Limb (tissue), 2 donors: ENCODE results near the gene PSME3IP1.

ENCODE experiments used
- DNase-seq, 2 donors: peaks; one replicate each; pipeline ENCODE4 v3.0.0-alpha.2; 2016; ENCODE audit errors: extremely low spot score in 2 of 2

The PSME3IP1 gene

DNA sequence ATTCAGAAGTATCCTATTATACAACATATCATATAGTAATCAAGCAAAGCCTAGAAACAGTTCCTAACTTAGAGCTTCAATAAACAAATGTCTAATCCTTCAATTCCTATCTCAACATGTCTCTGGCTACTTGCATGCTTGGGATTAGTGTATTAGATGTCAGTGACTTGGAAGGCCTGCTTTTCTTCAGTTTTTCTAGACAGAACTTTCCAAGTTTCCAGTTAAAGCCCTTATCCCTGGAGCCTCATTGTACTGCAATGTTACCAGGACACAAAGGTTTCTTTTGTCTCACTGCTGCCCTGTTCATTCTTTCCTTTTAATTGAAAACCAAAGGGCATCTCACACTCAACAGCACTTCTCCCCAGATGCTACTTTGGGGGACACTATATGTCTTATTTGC is 16.5 kb downstream of the PSME3IP1 start:
- no peak for DNase-seq

GRCh38 chr16:57167953-57168352 is 17.9 kb downstream of the PSME3IP1 start:
- peak in 1 of 2 donors; percentile 74 for DNase-seq

- no peak for DNase-seq
Measured at GRCh38 chr16:57167538-57167937, 18.3 kb downstream of the PSME3IP1 start.

DNA sequence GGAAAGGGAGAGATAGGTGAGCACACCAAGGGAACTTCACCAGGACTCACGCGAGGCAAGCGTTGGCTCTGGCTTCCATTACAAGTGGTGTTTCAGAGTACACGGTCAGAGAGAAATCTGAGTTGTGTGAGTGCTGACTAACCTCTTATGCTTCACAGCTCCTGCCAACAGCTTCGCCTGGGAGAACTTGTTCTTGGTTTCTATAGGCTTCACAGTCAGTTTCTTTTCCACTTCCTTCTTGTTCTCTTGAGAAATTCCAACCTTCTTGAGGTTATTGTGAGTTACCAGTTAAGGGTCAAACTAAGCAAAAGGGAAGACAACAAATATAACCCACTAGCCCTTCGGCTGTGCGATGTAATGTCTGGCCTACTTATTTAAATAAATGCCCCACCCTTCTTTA is 18.9 kb downstream of the PSME3IP1 start:
- no peak for DNase-seq

- no peak for DNase-seq
Measured at GRCh38 chr16:57166451-57166850, 19.4 kb downstream of the PSME3IP1 start.

DNA sequence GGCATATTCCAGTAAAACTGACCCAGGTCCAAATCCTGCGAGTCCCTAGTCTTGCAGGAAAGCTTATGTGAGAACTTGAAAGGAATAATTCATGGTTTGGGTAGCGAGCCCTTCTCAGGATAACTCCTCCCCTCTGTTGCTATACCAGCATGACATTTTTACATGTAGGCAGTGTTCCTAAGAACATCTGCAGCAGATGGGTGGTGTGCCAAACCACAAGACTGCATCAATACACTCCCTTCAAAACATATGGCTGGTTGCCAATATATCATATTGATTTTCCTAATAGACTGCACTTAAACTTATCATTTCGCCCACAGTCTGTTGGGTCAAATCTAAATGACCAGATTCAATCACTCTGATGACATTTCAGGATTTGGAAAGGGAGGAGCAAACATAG is 19.9 kb downstream of the PSME3IP1 start:
- DNase-seq = no peak

DNA sequence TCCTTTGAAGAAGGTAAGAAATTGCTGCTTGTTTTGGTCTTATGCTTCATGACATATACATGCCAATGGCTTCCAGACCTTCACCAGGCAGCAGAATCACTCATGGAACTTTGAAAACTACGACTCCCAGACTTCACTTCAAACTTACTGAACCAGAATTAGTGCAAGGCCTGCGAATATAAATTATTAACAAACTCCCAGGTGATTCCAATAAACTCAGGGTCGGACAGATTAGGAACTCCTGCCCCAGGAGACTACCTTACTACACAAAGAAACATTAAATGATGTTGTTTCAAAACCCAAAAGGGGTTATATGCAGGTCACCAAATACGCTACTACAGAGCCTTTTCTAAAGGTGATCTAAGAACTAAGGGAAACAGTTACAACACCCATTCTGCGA is 20.4 kb downstream of the PSME3IP1 start:
- DNase-seq = no peak

GRCh38 chr16:57163842-57164241 is 22.0 kb downstream of the PSME3IP1 start:
- DNase-seq = no peak

DNA sequence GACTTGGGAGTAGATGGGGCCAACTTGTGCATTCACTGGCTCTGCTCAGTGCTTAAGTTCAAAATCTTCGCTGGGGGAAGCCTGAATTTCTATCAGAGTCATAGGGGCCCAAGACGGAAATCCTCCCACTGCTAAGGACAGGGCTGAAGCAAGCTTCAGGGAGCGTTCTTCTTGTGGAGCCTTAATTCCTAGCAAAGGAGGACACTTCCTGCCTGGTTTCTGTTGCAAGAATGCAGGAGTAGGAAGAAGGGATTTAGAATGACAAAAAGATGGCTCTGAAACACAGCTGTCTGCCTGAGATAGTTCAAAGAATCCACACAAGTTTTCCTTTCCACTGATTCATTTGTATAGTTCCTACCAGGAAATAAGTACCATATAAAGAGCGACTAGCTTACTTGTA is 26.4 kb downstream of the PSME3IP1 start:
- DNase-seq = no peak

- no peak for DNase-seq
Measured at GRCh38 chr16:57157533-57157932, 28.3 kb downstream of the PSME3IP1 start.

DNA sequence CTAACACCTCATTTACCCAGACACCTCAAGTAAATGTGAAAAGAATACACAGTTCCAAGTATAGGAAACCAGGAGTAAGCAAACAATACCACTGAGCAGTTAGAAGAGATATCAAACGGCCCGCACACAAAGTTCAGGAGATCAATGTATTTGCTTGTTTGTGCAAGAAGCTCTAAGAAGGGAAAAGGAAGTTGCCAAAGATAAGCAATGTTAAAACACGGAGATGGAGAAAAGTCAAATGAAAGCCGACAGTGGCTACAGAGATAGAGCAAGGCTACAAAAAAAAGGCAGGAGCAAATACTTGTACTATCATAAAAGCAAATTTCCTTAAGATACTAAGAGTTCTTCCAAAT is 29.5 kb downstream of the PSME3IP1 start:
- no peak for DNase-seq

DNA sequence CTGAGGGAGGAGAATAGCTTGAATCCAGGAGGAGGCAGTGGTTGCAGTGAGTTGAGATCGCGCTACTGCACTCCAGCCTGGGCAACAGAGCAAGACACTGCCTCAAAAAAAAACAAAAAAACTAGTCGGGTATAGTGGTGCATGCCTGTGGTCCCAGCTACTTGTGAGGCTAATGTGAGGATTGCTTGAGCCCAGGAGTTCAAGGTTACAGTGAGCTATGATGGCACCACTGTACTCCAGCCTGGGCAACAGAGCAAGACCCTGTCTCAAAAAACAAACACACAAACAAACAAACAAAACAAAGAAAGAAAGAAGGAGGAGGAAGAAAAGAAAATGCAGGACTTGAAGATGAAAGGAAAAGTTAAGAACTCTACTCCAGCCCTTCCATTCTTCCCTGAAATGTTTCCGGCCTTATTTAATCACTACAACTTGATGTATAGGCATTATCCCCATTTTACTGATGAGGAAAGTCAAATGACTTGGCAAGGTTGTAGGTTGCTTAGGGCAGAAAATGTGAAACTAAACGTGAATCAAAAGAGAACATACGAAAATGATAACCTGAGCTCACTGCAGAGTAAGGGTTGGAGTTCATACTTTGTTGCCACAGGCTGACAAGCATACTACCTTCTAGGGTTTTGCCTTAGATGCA is 30.0 kb downstream of the PSME3IP1 start:
- DNase-seq = no peak

GRCh38 chr16:57153841-57154240 is 32.0 kb downstream of the PSME3IP1 start:
- DNase-seq = no peak

DNA sequence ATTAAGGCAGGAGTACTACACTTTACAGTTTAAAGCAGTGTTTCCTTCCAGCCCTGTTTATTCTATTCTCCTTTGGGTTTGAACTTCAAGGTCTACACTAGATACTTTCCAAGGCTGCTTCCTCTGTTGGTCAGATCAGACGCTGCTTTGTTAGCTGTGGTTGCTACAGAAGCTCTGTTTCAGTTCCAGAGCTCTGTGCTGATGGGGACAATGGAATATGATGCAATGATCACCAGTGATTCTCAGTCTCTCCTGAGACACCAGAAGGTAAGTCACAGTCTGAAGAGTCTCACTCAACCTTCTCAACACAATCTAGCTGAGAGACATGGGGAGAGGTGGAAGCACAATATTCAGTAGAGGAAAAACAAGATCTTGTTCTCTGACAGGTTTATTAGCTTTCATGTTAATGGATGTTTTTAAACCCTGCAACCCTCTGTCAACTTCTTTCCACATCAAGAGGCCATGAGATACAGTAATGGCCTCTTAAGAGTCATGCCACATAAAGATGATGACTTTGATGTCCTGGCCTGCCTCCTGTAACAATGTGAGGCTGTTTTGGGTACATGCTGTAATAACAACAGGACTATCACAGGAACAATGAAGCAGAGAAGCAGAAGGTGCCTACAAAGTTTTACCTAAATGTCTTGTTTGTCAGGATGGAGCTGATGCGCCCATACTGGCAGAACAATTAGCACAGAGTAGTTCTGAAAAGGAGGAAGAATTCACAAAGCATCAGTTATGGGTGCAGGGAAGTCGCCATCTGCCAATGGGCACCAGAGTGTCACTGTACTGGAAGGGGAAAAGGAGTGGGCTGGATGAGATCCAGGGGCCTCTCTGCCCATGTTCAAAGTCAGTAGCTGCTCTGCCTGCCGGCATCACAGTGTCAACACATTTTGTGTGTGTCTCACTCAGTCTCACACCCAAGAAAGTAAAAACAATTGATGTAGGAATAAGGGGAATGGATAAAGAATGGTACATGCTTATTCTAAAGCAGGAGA is 33.4 kb downstream of the PSME3IP1 start:
- DNase-seq = no peak

- DNase-seq = no peak
Measured at GRCh38 chr16:57151369-57151768, 34.5 kb downstream of the PSME3IP1 start.

- DNase-seq = no peak
Measured at GRCh38 chr16:57150682-57151330, 35.0 kb downstream of the PSME3IP1 start.

DNA sequence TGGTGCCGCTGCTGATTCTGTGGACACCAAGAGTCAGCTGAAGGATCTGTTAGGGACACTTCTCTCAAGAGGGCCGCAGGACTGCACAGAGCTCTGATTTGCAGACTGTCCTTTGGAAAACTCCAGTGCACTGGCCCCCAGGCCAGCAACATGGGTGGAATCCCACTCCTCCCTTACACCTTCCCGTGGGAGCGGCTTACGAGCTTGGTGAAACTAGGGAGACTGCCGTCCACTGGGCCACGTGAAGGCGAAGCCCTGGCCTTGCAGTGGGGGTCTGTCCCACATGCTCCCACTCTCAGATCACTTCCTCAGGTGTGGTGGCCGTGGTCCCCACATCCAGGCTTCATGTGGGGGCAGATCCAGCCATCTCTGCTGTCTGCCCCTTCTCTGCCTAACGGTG is 36.4 kb downstream of the PSME3IP1 start:
- DNase-seq = no peak

DNA sequence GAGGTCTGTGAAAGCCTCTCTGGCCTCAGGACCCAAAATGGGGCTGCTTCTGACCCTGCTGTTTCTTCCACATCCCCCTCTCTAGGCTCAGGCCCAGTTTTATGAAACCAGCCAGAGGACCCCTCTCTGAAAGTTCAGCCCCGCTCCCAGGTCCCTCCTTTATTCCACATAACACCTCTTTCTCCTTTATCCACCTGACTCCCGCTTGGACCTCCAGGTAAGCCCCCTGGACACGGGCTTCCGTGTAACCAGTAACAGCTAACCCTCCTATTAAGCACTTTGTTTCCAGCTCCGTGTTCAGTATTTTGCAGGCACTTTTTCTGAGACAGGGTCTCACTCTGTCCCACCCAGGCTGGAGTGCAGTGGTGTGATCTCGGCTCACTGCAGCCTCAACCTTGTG is 37.4 kb downstream of the PSME3IP1 start:
- no peak for DNase-seq

GRCh38 chr16:57147381-57148221 is 38.2 kb downstream of the PSME3IP1 start:
- peak in 1 of 2 donors; percentile 50 for DNase-seq

DNA sequence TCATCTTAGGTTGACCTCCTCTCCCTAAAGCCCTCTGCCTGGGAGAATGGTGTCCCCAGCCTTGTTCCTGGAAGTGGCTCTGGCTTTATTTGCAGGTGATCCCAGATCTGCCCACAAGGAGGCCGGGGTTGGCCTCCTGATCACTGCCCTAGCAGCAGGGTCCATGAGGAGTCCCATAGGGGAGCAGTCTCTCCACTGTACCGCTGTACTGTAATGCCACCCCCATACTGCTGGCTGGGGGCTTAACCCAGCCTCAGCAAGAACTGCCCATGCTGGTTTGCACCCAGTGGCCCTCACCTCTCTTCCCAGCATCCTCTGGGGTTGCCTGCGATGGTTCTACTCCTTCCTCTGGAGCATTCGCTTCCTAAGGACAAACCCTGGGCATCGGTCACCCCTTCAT is 39.1 kb downstream of the PSME3IP1 start:
- no peak for DNase-seq

DNA sequence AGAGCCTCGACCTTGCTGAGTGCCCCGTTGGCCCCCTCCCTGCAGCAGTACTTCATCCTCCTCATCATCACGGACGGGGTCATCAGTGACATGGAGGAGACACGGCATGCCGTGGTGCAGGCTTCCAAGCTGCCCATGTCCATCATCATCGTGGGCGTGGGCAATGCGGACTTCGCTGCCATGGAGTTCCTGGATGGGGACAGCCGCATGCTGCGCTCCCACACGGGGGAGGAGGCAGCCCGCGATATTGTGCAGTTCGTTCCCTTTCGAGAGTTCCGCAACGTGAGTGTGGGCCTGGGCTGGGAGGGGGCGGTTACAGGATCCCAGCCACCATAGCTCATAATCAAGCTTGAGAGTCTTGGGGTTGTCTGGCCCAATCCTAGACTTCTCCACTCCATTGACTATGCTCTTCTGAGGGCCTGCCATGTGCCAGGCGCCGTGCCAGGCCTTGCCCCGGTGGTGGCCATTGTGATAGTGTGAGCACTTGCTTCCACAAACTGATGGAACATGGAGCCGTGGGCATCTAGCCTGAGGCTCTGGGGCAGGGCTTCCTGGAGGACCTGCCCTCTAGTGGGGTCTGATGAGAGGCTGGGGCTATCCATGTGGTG is 39.7 kb downstream of the PSME3IP1 start:
- no peak for DNase-seq
